ENCODE results near the gene CILP.

- no peak for TF ChIP-seq CTCF (IDR thresholded peaks at IDR 0.05)
- no peak for TF ChIP-seq POLR2A (IDR thresholded peaks at IDR 0.05)
These were observed 19.3 kb downstream of the CILP start for GRCh38 chr15:65192016-65192415.

Measured in prostate gland (tissue), 2 donors.